Glomerular endothelial cell (primary cell): ENCODE results near the gene ARMH3. TPM values are rescaled to one million over a fixed set of nuclear protein-coding genes. Genes with fewer than 3 reads are reported as not detected.

Source experiments
- DNase-seq: peaks from one replicate; pipeline ENCODE4 v3.0.0-alpha.2; 2011; ENCODE audit warnings: low read depth, low spot score; ENCODE audit errors: extremely low read depth
- total RNA-seq: library from RNA; depleted of rRNA; stranded (reverse); fragments of >200 nt; gene quantifications from 2 replicates; pipeline ENCODE4 v1.2.3, GENCODE V29; 2015

The ARMH3 gene
- total RNA-seq, 1 donor from 2014 or later, result 10.3 TPM

GRCh38 chr10:101875068-101875688 is 180.8 kb downstream of the ARMH3 start:
- no peak for DNase-seq

GRCh38 chr10:101874252-101874651 is 181.7 kb downstream of the ARMH3 start:
- no peak for DNase-seq

GRCh38 chr10:101867931-101868330 is 188.0 kb downstream of the ARMH3 start:
- no peak for DNase-seq

GRCh38 chr10:101859530-101859929 is 196.4 kb downstream of the ARMH3 start:
- DNase-seq, result no peak

GRCh38 chr10:101858723-101859500 is 197.1 kb downstream of the ARMH3 start:
- DNase-seq, result no peak

- no peak for DNase-seq
Measured at GRCh38 chr10:101857802-101858476, 198.0 kb downstream of the ARMH3 start.

- DNase-seq, result no peak
Measured at GRCh38 chr10:101856626-101857025, 199.3 kb downstream of the ARMH3 start.

- DNase-seq, result no peak
Measured at GRCh38 chr10:101851411-101852116, 204.4 kb downstream of the ARMH3 start.

GRCh38 chr10:101850749-101851148 is 205.2 kb downstream of the ARMH3 start:
- DNase-seq, result no peak

GRCh38 chr10:101848894-101849351 is 207.1 kb downstream of the ARMH3 start:
- no peak for DNase-seq

- DNase-seq, result no peak
Measured at GRCh38 chr10:101848408-101848807, 207.6 kb downstream of the ARMH3 start.

- no peak for DNase-seq
Measured at GRCh38 chr10:101845893-101846292, 210.1 kb downstream of the ARMH3 start.

GRCh38 chr10:101843032-101844021 is 212.6 kb downstream of the ARMH3 start, which contains the start of gene KCNIP2:
Gene KCNIP2, minus strand, starts transcription at chr10:101843800. Its CDS starts 232 bp downstream, at chr10:101843568.
- DNase-seq, result no peak

- no peak for DNase-seq
Measured at GRCh38 chr10:101841826-101842225, 214.1 kb downstream of the ARMH3 start.

GRCh38 chr10:101840741-101841453 is 215.1 kb downstream of the ARMH3 start:
- no peak for DNase-seq

- no peak for DNase-seq
Measured at GRCh38 chr10:101840102-101840684, 215.8 kb downstream of the ARMH3 start.

GRCh38 chr10:101839416-101840063 is 216.4 kb downstream of the ARMH3 start:
- DNase-seq, result no peak

GRCh38 chr10:101839002-101839401 is 217.0 kb downstream of the ARMH3 start:
- DNase-seq, result no peak
